Measurements from ENCODE around the gene ANO8.

The ANO8 gene

GRCh38 chr19:17286752-17287151 lies 47.9 kb downstream of the ANO8 start:
- TF ChIP-seq CTCF (conservative IDR thresholded peaks at IDR 0.05) (no peak), ZFX (IDR thresholded peaks at IDR 0.05) (no peak)
- no peak overlapping the region for H3K27ac ChIP-seq

GRCh38 chr19:17286263-17286662 lies 48.4 kb downstream of the ANO8 start:
- H3K27ac ChIP-seq = no peak overlapping the region
- TF ChIP-seq ZFX (IDR thresholded peaks at IDR 0.05) = no peak
- no peak for TF ChIP-seq CTCF (conservative IDR thresholded peaks at IDR 0.05)

- no peak for TF ChIP-seq ZFX (IDR thresholded peaks at IDR 0.05)
- no peak for TF ChIP-seq CTCF (conservative IDR thresholded peaks at IDR 0.05)
- H3K27ac ChIP-seq = no peak overlapping the region
Measured at GRCh38 chr19:17285415-17286135, 49.1 kb downstream of the ANO8 start.

- TF ChIP-seq ZFX (IDR thresholded peaks at IDR 0.05) (no peak), CTCF (conservative IDR thresholded peaks at IDR 0.05) (no peak)
Measured at GRCh38 chr19:17283504-17283996, 51.1 kb downstream of the ANO8 start.

GRCh38 chr19:17282488-17283125 lies 52.0 kb downstream of the ANO8 start:
- peak; percentile 98 for TF ChIP-seq CTCF (conservative IDR thresholded peaks at IDR 0.05)
- peak; percentile 42; the same call in 1 of the 2 replicates for TF ChIP-seq ZFX (IDR thresholded peaks at IDR 0.05)
- H3K27ac ChIP-seq = peak overlapping the region; percentile 59

More at GRCh38 chr19:17283504-17283996, 51.1 kb downstream of the ANO8 start:
- H3K27ac ChIP-seq = no peak overlapping the region; the same call in 1 of the 2 replicates

GRCh38 chr19:17281391-17282304 lies 53.0 kb downstream of the ANO8 start, which contains the start of gene ANKLE1:
Gene ANKLE1, plus strand, starts transcription at chr19:17281901. Its CDS starts 20 bp downstream, at chr19:17281921.
- TF ChIP-seq CTCF (conservative IDR thresholded peaks at IDR 0.05) (no peak), ZFX (IDR thresholded peaks at IDR 0.05) (no peak)
- peak within 1 kb of the TSS; percentile 59 for H3K27ac ChIP-seq
